Stimulated activated CD8-positive, alpha-beta memory T cell treated with anti-CD3 and anti-CD28 coated beads, Interleukin-2, amount 100 ng/mL, for 1 hour (primary cell): ENCODE data around the gene TMEM151A.
A peak's percentile ranks its signal among the peaks of the same experiment; 100 is the strongest.

Experiments used
- DNase-seq, 2 donors: peaks; one replicate each; pipeline ENCODE4 v3.0.0-alpha.2; 2020; ENCODE audit warnings: low read depth in 2 of 2

The TMEM151A gene

GRCh38 chr11:66283461-66284105 is 8.1 kb upstream of the TMEM151A start:
- no peak for DNase-seq

- DNase-seq, result no peak
These were observed 7.1 kb upstream of the TMEM151A start for GRCh38 chr11:66284526-66285078.

DNA sequence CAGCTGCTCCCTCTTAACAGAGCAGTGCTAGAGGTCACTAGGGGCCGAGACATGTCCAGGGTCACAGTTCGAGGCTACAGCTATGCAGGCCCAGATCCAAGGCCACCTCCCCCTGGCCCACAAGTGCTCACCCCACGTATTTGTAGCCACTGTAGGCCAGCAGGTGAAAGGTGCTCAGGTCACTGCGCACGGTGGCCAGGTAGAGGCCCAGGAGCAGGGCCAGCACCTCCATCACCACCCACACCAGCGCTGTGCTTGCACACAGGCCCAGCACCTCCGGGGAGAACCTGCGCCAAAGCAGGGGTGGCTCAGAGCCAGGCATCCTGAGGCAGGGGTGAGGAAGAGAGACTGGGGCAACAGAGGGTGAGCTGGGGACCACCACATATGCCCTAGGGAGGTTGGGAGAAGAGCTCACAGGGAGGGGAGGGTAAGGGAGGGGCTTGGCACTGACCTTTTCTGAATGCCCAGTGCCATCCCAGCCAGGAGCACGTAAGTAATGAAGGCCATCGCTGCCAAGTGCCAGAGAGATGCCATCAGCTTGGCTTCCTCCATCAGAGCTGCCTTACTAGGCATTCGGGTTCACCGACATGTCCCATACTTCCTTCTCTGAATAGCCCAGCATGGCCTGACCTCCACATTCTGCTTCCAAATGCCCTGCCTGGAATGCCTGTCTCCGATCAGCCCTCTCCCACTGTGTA is 6.3 kb upstream of the TMEM151A start:
- DNase-seq, result no peak

GRCh38 chr11:66286699-66287098 is 5.0 kb upstream of the TMEM151A start:
- DNase-seq, result no peak

- no peak for DNase-seq
These were observed 4.3 kb upstream of the TMEM151A start for GRCh38 chr11:66287211-66287888.

DNA sequence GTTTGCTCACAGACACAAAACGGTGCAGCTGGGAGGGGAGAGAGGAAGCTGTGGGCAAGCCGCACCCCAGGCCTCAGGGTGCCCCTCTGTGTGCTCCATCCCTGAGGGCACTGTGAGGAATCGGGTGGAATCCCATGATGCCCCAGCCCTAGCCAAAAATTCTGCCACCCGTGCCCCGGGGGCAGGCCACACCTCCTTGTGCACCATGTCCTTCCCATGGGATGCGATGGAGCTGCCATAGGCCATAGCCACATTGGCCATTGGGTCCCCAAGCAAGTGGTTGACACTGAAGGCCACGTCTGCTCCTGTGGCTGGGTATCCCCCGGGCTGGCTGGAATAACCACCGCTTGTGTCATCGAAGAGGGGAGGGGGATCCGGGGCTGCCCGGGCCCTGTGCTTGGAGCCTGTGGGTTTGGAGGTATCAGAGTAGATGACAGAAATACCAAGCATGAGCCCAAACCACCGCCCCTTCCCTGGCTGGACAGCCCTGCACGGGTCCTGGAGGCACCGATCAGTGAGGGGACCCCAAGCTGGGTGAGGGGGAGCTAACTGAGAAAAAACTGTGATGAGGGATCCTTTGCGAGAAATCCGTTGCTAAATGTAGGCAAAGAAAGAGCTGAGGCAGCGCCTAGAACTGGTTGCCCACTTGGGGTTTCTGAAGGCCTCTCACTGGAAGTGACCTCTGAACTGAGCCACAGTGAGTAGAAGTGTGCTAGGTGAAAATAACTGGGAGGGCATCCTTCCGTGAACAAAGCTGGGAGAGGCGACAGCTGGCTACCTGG is 3.6 kb upstream of the TMEM151A start:
- no peak for DNase-seq

- peak; percentile 91 to 94 for DNase-seq
These were observed 2.8 kb upstream of the TMEM151A start, which contains the start of gene YIF1A for GRCh38 chr11:66288671-66289547. Gene YIF1A (minus strand): TSS chr11:66289143. CDS start chr11:66288985, 158 bp downstream.

- DNase-seq, result peak in 1 of 2 donors; percentile 53
These were observed 2.0 kb upstream of the TMEM151A start for GRCh38 chr11:66289548-66290329.

DNA sequence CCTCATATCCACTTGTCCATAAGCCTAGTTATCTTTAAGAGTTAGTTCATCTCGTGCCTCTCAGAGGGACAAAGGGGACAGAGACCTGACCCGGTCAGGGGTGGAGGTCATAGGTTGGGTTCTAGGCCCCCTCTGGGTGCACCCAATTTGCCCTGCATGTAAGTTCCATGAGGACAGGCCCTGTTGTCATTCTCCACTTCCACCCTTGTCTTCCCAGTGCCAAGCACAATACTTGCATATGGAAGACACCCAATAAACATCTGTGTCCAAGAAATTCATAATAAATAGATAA is 1.4 kb upstream of the TMEM151A start:
- DNase-seq, result no peak

DNA sequence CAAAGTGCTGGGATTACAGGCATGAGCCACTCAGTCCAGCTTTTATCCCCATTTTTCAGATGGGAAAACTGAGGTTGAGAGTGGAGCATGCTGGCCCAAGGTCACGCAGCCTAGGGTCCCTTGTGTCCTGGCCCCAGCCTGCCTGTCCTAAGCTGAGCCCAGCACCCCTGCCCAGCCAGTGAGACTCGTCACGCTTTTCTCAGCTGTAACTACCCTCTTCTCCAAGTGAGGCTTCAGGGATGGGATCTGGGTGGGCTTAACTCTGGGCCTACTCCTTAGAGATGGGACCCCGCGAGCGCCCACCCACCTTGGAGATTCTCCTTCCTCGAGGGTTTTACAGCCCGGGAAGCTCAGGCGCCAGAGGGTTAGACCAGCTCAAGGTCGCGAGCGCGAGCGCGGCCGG is 390 bp upstream of the TMEM151A start:
- no peak for DNase-seq

GRCh38 chr11:66292543-66293332 is 1.0 kb downstream of the TMEM151A start:
- no peak for DNase-seq

GRCh38 chr11:66293352-66293751 is 1.7 kb downstream of the TMEM151A start:
- no peak for DNase-seq

GRCh38 chr11:66293777-66294625 is 2.3 kb downstream of the TMEM151A start:
- DNase-seq, result no peak

DNA sequence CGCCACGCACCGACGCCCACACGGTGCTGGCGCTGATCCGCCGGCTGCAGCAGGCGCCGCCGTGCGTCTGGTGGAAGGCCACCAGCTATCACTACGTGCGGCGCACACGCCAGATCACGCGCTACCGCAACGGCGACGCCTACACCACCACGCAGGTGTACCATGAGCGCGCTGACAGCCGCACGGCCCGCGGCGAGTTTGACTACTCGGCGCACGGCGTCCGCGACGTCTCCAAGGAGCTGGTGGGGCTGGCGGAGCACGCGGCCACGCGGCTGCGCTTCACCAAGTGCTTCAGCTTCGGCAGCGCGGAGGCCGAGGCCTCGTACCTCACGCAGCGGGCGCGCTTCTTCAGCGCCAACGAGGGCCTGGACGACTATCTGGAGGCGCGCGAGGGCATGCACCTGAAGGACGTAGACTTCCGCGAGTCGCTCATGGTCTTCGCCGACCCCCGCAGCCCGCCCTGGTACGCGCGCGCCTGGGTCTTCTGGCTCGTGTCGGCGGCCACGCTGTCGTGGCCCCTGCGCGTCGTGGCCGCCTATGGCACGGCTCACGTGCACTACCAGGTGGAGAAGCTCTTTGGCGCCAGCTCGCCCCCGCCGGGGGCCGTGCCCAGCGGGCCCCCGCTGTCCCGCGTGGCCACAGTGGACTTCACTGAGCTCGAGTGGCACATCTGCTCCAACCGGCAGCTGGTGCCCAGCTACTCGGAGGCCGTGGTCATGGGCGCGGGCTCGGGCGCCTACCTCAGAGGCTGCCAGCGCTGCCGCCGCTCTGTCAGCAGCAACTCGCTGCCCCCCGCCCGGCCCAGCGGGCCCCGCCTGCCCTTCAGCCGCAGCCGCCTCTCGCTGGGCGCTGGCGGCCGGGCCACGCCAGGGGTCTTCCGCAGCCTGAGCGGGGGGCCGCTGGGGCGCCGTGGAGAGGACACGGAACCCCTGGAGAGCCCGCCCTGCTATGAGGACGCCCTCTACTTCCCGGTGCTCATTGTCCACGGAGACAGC is 3.2 kb downstream of the TMEM151A start:
- no peak for DNase-seq

- DNase-seq, result no peak
These were observed 5.9 kb downstream of the TMEM151A start for GRCh38 chr11:66297610-66298009.

- no peak for DNase-seq
These were observed 7.5 kb downstream of the TMEM151A start for GRCh38 chr11:66299186-66299585.

GRCh38 chr11:66302656-66303055 is 11.0 kb downstream of the TMEM151A start:
- no peak for DNase-seq
